Right kidney (tissue), 9 donors: Measurements from ENCODE around the gene DDX39A.
"Not testable (repeated sequence)": the region's sequence is repeated elsewhere in the genome, so short reads cannot be mapped to it uniquely, and the experiment has no call there.

ENCODE experiments used
- DNase-seq: peaks from one replicate; pipeline ENCODE4 v3.0.0-alpha.2; 2016
- long read RNA-seq, 8 donors: transcript quantifications; one replicate each; lab custom pipeline, GENCODE V29; 2026

Gene DDX39A
- long read RNA-seq, donor 1, transcript DDX39A-201 (11 exons, 1,471 nt), result major isoform, 29 of 34 reads
- long read RNA-seq, donor 1, partial matches to known transcripts, result 0 of 34 reads
- long read RNA-seq, donor 1, other reads (novel, unspliced or antisense), result 0 of 34 reads
- long read RNA-seq, donor 2, transcript DDX39A-201 (11 exons, 1,471 nt), result major isoform, 10 of 12 reads
- long read RNA-seq, donor 2, partial matches to known transcripts, result 0 of 12 reads
- long read RNA-seq, donor 2, other reads (novel, unspliced or antisense), result 0 of 12 reads
- long read RNA-seq, donor 3, transcript DDX39A-201 (11 exons, 1,471 nt), result major isoform, 7 of 10 reads
- long read RNA-seq, donor 3, partial matches to known transcripts, result 0 of 10 reads
- long read RNA-seq, donor 3, other reads (novel, unspliced or antisense), result 0 of 10 reads
- long read RNA-seq, donor 4, transcript DDX39A-201 (11 exons, 1,471 nt), result major isoform, 6 of 11 reads
- long read RNA-seq, donor 4, partial matches to known transcripts, result 0 of 11 reads
- long read RNA-seq, donor 4, other reads (novel, unspliced or antisense), result 0 of 11 reads
- long read RNA-seq, donor 5, transcript DDX39A-201 (11 exons, 1,471 nt), result major isoform, 12 of 16 reads
- long read RNA-seq, donor 5, partial matches to known transcripts, result 0 of 16 reads
- long read RNA-seq, donor 5, other reads (novel, unspliced or antisense), result 0 of 16 reads
- long read RNA-seq, donor 6, transcript DDX39A-201 (11 exons, 1,471 nt), result major isoform, 16 of 20 reads
- long read RNA-seq, donor 6, partial matches to known transcripts, result 0 of 20 reads
- long read RNA-seq, donor 6, other reads (novel, unspliced or antisense), result 0 of 20 reads
- long read RNA-seq, donor 7, result 0 reads
- long read RNA-seq, donor 8, transcript DDX39A-201 (11 exons, 1,471 nt), result major isoform, 19 of 20 reads
- long read RNA-seq, donor 8, partial matches to known transcripts, result 0 of 20 reads
- long read RNA-seq, donor 8, other reads (novel, unspliced or antisense), result 0 of 20 reads

DNA sequence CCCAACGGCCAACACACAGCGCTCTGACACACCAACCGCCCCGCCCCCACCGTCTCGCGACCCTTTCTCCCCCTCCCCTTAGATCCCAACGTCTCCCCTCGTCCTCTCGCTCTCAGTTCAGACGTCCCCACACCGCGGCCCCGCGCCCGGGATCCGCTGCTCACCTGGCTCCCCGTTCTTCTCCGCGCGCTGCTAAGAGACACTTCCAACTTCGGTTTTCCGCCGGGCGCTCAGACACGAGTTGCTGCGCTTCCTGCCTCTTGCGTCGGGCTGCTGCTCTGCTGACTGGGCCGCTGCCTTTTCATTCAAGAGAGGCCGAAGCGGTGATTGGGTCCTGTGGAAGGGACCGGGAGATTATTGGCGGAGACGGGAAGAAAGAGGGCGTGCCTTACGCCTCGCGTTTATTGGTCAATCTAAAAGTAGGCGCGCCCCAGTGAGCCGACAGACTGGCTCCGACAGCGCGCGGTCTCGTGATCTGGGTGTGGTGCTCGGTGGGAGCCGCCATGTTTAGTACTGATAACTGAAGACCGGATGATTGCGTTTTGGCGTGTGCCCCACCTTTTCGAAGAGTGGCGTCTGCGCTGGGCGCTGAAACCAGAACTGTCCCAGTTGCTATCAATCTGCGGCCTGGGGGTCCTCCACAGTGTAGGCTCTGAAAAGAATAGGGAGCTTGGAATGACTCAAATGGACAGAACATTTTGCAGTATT lies at the start of gene DDX39A:
DDX39A (minus strand) TSS at position 236 of the 708 bp plus-strand sequence. CDS start 6,121 bp downstream, outside the sequence.
- peak; percentile 90 for DNase-seq

DNA sequence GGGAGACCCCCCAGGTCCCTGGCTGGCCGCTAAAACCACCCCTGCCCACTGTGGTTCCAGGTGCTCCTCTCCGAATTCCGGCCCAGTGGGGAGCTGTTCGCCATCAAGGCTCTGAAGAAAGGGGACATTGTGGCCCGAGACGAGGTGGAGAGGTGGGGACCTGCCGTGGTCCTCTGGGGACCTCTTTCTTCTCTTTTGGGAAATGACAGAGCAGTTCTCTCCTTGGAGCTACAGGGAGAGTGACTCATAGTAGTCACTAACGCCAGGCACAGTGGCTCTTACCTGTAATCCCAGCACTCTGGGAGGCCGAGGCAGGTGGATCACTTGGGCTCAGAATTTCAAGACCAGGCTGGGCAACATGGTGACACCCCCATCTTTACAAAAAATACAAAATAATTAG lies 48.7 kb upstream of the DDX39A start:
- DNase-seq, result no peak

DNA sequence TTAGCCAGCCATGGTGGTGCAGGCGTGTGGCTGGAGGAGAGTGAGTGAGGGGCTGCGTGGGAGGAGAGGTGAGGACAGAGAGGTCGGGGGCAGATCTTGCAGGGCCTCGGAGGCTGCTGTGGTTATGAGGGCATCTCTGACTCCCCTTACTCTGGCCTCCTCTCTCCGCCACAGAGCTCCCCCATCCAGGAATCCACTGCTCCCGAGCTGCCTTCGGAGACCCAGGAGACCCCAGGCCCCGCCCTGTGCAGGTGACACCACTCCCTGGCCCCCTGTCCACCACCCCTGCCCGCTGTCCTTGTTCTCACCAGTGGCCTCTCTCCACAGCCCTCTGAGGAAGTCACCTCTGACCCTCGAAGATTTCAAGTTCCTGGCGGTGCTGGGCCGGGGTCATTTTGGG lies 48.2 kb upstream of the DDX39A start:
- no peak for DNase-seq

DNA sequence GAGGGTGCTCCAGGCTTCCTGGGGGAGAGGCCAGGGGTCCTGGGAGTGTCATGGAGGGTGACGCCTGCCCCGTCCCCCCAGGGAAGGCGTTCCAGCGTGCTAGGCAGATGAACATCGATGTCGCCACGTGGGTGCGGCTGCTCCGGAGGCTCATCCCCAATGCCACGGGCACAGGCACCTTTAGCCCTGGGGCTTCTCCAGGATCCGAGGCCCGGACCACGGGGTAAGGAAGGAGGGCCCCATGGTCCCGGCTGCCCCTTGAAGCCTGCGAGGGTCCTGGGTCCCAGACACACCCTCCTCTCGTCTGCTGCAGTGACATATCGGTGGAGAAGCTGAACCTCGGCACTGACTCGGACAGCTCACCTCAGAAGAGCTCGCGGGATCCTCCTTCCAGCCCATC lies 44.6 kb upstream of the DDX39A start:
- no peak for DNase-seq

DNA sequence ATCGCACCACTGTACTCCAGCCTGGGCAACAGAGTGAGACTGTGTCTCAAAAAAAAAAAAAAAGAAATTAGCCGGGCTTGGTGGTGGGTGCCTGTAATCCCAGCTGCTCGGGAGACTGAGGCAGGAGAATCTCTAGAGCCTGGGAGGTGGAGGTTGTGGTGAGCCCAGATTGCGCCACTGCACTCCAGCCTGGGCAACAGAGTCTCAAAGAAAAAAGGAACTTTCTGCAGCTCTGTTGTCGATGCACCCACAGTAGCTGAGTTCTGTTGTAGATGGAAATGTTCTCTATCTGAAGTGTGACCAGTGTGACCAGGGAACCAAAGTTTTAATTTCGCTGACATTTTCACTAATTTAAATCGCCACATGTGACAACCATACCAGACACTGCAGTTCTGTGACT lies 43.3 kb upstream of the DDX39A start:
- DNase-seq, result not testable (repeated sequence)

DNA sequence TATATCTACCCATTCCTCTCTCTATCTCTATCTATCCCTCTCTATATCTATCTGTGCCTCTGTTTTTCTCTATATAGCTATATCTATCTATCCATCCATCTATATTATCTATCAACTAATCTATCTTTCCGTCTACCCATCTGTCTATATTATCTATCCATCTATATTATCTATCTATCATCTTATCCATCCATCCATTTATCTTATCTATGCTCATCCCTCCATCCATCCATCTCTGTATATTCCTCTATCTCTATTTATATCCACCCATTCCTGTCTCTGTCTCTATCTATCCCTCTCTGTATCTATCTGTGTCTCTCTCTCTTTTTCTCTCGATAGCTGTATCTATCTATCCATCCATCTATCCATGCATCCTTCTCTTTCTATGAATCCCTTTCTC lies 41.8 kb upstream of the DDX39A start:
- DNase-seq, result no peak

DNA sequence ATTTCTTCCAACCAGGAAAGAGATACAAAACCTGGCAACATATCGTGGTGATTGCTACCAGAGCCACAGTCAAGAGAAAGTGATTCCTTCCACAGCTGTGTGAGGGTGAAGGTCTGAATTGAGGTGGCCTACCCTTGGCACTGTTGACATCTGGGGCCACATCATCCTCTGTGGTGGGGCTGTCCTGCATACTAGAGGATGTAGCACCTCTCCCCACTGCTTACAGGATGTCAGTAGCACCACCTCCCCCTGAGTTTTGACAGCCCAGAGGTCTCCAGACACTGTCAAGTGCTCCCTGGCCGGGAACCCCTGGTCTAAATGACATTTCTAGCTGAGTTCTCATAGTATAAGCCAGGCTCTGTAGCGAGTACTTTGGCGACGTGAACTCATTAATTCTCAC lies 40.6 kb upstream of the DDX39A start:
- DNase-seq, result no peak

DNA sequence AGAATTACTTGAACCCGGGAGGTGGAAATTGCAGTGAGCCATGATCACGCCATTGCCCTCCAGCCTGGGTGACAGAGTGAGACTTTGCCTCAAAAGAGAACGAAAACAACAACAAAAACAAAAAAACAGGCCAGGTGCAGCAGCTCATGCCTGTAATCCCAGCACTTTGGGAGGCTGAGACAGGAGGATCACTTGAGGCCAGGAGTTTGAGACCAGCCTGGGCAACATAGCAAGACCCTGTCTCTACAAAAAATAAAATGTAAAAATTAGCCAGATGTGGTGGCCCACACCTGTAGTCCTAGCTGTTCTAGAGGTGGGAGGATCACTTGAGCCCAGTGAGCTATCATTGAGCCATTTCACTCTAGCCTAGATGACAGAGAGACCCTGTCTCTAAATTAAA lies 33.2 kb upstream of the DDX39A start:
- DNase-seq, result not testable (repeated sequence)

DNA sequence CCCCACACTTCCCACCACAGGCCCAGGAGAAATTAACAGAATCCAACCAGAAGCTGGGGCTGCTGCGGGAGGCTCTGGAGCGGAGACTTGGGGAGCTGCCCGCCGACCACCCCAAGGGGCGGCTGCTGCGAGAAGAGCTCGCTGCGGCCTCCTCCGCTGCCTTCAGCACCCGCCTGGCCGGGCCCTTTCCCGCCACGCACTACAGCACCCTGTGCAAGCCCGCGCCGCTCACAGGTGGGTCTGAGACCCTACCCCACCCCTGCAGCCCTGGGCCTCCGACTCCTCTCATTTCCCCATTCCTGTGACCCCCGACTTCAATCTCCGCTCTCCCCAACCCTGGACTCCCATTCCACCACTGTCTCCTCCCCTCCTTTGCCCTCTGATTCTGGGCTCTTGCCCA lies 31.7 kb upstream of the DDX39A start:
- no peak for DNase-seq

DNA sequence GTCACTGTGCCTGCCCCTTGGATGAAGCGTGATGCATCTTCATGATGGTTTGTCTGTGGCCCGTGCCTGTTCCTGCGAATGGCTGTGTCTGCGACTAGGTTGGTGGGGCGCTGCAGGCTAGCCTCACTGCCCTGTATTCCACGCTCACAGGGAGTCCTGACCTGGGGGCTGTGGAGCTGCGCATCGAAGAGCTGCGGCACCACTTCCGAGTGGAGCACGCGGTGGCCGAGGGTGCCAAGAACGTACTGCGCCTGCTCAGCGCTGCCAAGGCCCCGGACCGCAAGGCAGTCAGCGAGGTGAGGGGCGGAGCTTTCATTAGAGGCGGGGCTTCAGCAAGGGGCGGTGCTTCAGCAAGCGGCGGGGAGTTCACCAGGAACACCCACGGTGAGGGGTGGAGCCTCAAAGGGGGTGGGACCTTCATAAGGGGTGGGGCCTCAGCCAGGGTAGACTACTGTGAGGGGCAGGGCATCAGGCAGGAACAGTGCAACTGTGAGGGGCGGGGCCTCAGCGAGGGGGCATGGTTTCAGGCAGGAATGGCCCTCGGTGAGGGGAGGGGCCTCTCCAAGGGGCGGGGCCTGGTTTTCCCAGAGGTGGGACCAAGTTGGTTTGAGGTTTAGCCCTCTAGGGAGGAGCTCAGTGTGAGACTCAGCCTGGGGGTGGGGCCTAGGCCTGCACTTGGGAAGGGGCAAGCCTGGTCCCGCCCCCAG lies 31.2 kb upstream of the DDX39A start:
- DNase-seq, result no peak

DNA sequence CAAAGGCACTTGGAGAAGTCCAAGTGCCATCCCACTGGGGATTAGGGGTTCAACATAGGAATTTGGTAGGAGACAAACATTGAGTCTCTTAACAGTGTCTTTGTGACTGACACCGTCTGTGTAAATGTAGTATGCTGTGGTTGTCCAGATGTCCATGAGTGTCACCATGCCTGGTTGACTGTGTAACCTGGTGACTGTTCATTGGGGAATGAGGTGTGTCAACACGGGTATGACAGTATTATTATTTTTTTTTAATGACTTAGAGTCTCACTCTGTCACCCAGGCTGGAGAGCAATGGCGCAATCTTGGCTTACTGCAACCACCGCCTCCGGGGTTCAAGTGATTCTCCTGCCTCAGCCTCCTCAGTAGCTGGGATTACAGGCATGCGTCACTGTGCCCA lies 30.2 kb upstream of the DDX39A start:
- DNase-seq, result no peak

DNA sequence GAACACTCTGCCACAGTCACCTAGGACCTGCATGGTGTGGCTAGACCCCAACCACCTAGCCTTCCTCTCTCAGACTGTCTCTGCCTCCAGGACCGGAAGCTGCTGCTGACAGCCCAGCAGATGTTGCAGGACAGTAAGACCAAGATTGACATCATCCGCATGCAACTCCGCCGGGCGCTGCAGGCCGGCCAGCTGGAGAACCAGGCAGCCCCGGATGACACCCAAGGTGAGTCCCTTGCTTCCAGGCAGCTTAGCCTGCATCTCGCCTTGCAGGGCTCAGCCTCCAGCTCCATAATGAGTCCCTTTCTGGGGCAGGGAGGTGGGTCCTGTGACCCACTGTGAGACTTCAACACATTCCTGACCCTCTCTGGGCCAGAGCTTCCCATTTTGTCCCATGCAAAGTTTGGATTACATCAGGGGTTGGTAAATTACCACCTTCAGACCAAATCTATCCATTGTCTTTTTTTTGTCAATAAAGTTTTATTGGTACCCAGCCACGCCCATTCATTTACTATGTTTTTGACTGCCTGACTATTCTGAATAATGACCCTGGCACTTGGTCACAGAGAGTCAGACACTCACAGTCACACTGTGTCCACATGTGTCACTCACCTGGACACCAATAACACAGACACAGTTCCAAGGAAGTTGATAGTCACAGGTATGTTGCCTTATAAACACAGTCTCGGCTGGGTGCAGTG lies 27.3 kb upstream of the DDX39A start:
- DNase-seq, result no peak

DNA sequence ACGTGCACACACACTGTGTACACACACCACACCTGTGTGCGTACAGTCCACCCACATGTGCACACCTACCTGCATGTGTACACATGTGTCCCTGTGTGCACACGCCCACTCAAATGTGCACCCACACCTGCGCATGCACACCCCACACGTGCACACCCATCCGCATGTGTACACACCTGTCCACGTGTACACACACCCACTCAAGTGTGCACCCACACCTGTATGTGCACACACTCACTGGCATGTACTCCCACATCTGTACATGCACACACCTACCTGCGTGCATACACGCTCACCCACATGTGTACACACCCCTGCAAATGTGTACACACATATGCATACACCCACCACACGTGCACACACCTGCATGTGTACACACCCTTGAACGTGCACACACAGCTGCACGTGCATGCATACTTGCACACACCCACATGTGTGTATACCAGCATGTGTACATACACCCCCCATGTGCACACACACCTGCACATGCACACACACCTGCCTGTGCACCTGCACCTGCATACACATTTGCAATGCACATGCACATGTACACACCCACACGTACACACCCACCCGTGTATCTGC lies 24.6 kb upstream of the DDX39A start:
- no peak for DNase-seq

DNA sequence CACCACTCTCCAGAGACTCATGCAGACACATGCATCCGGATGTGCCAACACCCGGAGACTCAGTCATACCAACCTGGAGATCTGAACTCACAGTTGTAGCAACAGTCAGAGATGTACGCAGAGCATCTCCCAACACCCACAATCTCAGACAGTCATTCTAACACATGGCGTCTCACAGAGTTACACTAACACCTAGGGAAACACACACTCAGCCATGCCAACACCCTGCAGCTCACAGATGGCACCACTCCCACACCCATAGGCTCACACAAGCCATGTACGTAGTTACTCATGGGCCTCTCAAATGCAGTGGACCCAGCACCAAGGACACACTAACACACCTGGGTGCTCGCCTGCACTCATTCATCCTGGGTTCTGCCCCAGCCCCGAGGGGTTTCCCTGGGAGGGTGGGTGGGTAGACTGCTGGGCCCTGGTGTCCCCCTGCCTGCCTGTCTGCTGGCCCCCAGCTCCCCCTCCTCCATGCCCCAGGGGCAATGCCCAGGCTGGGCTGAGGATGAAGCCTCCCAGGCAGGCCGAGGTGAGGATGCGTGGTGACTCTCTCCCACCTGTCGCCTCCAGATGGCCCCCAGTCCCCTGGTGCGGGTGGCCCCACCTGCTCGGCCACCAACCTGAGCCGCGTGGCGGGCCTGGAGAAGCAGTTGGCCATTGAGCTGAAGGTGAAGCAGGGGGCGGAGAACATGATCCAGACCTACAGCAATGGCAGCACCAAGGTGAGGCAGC lies 23.9 kb upstream of the DDX39A start:
- no peak for DNase-seq

DNA sequence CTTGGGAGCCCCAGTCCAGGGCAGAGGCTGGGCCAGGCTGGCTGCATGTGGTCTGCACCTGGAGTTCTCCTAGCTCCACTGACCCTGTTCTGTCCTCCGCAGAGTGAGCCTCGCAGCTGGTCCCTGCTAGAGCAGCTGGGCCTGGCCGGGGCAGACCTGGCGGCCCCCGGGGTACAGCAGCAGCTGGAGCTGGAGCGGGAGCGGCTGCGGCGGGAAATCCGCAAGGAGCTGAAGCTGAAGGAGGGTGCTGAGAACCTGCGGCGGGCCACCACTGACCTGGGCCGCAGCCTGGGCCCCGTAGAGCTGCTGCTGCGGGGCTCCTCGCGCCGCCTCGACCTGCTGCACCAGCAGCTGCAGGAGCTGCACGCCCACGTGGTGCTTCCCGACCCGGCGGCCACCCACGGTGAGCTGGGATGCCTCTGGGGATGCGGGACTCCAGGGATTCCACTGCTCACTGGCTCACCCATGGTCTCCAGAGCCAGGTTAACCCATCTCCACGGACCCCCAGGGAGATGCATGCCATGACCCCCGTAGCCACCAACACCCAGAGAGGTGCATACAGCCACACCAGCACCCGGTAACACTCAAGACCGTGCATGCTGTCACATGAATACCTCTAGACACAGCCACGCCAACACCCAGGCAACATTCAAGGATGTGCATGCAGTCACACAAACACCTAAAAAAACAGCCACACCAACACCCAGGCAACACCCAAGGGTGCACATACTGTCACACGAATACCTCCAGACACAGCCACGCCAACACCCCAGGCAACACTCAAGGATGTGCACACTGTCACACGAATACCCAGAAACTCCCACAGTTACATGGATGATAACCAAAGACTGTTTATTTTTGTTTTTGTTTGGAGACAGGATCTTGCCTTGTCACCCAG lies 22.1 kb upstream of the DDX39A start:
- DNase-seq, result no peak

DNA sequence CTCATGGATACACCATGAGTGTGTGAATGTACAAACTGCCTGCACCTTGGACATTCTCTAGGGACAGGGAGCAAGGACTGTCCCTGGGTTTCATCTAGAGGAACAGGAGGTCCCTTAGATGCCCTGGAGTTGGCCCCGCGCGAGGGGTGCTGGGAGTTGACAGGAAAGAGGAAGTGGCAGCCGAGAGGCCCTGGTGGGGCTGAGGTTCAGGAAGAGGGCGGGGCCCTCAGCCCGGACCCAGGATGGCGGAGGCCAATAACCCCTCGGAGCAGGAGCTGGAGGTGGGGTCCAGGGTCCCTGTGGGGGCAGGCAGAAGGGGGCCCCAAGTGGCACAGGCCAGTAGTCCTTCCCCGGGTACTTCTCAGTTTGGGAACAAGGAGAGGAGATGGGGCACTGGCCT lies 20.9 kb upstream of the DDX39A start:
- DNase-seq, result no peak

DNA sequence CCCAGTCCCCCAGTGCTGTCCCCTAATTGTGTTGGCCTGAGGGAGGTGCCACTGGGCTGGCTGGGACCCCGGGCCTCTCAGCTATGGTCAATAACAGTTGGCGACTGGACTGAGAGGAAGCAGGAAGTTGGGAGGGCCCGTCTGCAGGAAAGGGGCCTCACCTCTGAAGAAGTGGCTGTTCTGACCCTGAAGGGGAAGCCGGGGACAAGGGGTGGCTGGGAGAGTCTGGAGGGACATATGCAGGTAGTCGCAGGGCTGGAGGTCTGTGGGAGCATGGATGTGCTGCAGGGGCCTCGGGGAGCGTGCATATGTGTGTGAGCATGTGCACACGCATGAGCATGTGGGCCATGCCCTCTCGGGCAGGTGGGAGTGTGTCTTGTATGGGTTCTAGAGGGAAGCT lies 19.9 kb upstream of the DDX39A start:
- no peak for DNase-seq

DNA sequence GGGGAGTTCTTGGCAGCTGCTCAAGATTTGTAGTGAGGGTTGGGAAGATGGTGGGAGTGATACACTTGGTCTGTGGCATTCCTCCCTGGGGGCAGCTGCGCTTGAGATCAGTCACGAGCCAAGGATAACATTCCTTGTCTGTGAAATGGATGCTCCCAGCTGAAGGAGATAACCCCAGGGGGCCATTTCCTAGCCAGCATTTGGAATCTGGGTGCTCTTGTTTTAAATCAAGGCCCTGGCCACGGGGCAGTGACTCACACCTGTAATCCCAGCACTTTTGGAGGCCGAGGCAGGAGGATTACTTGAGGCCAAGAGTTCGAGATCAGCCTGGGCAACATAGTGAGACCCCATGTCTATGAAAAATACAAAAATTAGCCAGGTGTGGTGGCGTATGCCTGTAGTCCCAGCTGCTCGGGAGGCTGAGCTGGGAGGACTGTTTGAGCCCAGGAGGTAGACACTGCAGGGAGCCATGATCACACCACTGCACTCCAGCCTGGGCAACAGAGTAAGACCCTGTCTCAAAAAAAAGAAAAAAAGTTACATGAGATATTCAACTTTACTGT lies 18.5 kb upstream of the DDX39A start:
- DNase-seq, result no peak
